Stimulated activated CD4-positive, alpha-beta T cell treated with anti-CD3 and anti-CD28 coated beads, Interleukin-15, amount 100 ng/mL, for 48 hours (primary cell): Measurements from ENCODE around the gene SHROOM4.

Experiments
- DNase-seq, 2 donors: peaks; one replicate each; pipeline ENCODE4 v3.0.0-alpha.2; 2020; ENCODE audit warnings: low read depth in 2 of 2

SHROOM4 gene

GRCh38 chrX:50813843-50814661 lies at the start of gene SHROOM4:
Gene SHROOM4 (minus strand): TSS chrX:50814194. CDS start chrX:50814018, 176 bp downstream.
- DNase-seq = no peak

GRCh38 chrX:50863471-50863870 lies 49.5 kb upstream of the SHROOM4 start:
- DNase-seq = no peak

GRCh38 chrX:50860518-50860917 lies 46.5 kb upstream of the SHROOM4 start:
- no peak for DNase-seq

GRCh38 chrX:50858548-50858947 lies 44.6 kb upstream of the SHROOM4 start:
- no peak for DNase-seq

GRCh38 chrX:50853399-50853798 lies 39.4 kb upstream of the SHROOM4 start:
- no peak for DNase-seq

GRCh38 chrX:50852524-50852923 lies 38.5 kb upstream of the SHROOM4 start:
- DNase-seq = no peak

GRCh38 chrX:50842221-50842620 lies 28.2 kb upstream of the SHROOM4 start:
- DNase-seq = no peak

GRCh38 chrX:50839730-50840129 lies 25.7 kb upstream of the SHROOM4 start:
- no peak for DNase-seq

- DNase-seq = no peak
Observed at GRCh38 chrX:50838820-50839600, 25.0 kb upstream of the SHROOM4 start.

- no peak for DNase-seq
Observed at GRCh38 chrX:50827996-50828395, 14.0 kb upstream of the SHROOM4 start.

- DNase-seq = no peak
Observed at GRCh38 chrX:50825825-50826224, 11.8 kb upstream of the SHROOM4 start.

GRCh38 chrX:50818986-50819385 lies 5.0 kb upstream of the SHROOM4 start:
- DNase-seq = no peak

GRCh38 chrX:50815120-50815519 lies 1.1 kb upstream of the SHROOM4 start:
- DNase-seq = no peak

GRCh38 chrX:50814701-50815100 lies 707 bp upstream of the SHROOM4 start:
- no peak for DNase-seq

GRCh38 chrX:50812995-50813842 lies 775 bp downstream of the SHROOM4 start:
- no peak for DNase-seq

- no peak for DNase-seq
Observed at GRCh38 chrX:50805276-50805675, 8.7 kb downstream of the SHROOM4 start.

- DNase-seq = no peak
Observed at GRCh38 chrX:50801135-50801534, 12.9 kb downstream of the SHROOM4 start.

GRCh38 chrX:50799531-50799961 lies 14.4 kb downstream of the SHROOM4 start:
- no peak for DNase-seq

GRCh38 chrX:50798783-50799182 lies 15.2 kb downstream of the SHROOM4 start:
- DNase-seq = no peak

GRCh38 chrX:50787099-50787498 lies 26.9 kb downstream of the SHROOM4 start:
- no peak for DNase-seq

- no peak for DNase-seq
Observed at GRCh38 chrX:50780144-50780543, 33.9 kb downstream of the SHROOM4 start.

- DNase-seq = no peak
Observed at GRCh38 chrX:50779694-50780093, 34.3 kb downstream of the SHROOM4 start.
